ENCODE data around the gene TCF25.

Gene TCF25

DNA sequence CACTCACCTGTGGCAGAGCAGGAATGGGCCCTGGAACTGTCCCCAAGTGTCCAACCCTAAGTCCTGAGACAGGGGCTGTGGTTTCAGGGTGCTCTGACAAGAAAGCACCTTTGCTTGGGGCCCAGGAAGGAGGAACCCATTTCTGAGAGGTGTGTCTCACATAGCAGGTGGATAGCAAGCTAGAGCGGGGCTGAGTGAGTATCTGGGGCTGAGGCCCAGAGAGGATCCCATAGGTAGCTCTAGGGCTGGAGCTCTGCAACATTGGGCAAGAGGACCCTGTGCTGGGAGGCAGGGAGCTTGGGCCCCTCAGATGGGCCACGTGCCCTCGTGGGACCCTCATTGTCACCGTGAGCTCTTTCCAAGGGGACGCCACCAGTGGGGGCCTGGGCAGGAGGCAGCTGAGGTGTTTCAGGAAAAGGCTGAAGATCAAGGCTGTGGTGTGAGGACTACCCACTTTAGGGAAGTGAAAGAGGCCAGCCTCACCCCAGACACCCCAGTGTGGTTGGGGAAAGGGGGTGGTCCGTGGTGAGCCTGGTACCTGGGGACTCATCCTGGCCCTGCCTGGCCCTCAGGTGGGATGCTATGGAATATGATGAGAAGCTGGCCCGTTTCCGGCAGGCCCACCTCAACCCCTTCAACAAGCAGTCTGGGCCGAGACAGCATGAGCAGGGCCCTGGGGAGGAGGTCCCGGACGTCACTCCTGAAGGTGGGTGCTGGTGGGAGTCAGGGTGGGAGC lies 80.4 kb downstream of the TCF25 start:
- no peak for DNase-seq (ENCODE audit: low read depth)
- TF ChIP-seq, protein P1, sequence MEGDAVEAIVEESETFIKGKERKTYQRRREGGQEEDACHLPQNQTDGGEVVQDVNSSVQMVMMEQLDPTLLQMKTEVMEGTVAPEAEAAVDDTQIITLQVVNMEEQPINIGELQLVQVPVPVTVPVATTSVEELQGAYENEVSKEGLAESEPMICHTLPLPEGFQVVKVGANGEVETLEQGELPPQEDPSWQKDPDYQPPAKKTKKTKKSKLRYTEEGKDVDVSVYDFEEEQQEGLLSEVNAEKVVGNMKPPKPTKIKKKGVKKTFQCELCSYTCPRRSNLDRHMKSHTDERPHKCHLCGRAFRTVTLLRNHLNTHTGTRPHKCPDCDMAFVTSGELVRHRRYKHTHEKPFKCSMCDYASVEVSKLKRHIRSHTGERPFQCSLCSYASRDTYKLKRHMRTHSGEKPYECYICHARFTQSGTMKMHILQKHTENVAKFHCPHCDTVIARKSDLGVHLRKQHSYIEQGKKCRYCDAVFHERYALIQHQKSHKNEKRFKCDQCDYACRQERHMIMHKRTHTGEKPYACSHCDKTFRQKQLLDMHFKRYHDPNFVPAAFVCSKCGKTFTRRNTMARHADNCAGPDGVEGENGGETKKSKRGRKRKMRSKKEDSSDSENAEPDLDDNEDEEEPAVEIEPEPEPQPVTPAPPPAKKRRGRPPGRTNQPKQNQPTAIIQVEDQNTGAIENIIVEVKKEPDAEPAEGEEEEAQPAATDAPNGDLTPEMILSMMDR (conservative IDR thresholded peaks at IDR 0.05; ENCODE audit: low read depth, low read length), result no peak
- H3K4me3 ChIP-seq (ENCODE audit: low read depth, low read length), result no peak overlapping the region

DNA sequence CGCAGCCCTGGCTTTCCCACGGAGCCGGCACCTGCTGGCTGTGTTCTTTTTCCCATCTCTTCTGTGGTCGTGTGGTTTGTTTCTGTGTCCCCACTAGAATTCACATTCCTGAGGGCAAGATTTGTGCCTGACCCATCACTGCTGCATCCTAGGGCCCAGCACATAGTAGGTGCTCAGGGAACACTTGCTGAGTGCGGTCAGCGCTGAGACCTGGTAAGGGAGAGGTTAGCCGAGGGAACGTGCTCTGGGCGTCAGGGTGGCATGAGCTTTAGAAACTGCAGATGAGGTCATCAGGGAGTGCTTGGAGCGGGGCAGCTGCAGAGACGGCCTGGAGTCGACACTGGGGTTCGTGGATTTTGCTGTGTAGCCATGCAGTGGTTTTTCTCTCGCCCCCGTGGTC lies 81.1 kb downstream of the TCF25 start:
- DNase-seq (ENCODE audit: low read depth), result no peak
- no peak overlapping the region for H3K4me3 ChIP-seq (ENCODE audit: low read depth, low read length)
- TF ChIP-seq, protein P1 (conservative IDR thresholded peaks at IDR 0.05; ENCODE audit: low read depth, low read length), result no peak

DNA sequence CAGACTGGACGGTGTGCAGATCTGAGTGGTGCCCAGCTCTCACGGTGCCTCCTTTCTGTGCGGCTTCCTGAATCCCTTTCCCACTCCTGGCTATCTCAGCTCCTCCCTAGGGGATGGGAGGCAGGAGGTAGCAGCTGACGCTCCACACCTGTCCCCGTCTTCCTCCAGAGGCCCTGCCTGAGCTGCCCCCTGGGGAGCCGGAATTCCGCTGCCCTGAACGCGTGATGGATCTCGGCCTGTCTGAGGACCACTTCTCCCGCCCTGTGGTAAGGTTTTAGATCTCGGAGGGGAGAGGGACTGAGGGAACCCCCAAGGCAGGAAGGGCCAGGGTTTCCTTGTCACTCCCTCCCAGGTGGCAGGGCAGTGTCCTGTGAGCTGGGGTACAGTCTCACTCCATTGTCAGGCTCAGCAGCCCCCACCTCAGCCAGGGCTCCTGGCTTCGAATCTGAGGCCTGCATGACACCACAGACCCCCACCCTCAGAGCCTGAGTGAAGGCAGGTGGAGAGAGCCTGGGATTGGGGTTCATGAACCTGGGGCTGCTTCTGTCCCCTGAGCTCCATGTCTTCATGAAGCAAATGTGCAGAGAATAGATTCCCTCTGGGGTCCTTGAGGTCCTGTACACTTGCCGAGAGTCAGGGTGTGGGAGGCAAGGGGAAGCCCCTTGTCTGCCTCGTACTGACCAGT lies 81.8 kb downstream of the TCF25 start:
- no peak for DNase-seq (ENCODE audit: low read depth)
- TF ChIP-seq, protein P1 (conservative IDR thresholded peaks at IDR 0.05; ENCODE audit: low read depth, low read length), result no peak
- H3K4me3 ChIP-seq (ENCODE audit: low read depth, low read length), result no peak overlapping the region

DNA sequence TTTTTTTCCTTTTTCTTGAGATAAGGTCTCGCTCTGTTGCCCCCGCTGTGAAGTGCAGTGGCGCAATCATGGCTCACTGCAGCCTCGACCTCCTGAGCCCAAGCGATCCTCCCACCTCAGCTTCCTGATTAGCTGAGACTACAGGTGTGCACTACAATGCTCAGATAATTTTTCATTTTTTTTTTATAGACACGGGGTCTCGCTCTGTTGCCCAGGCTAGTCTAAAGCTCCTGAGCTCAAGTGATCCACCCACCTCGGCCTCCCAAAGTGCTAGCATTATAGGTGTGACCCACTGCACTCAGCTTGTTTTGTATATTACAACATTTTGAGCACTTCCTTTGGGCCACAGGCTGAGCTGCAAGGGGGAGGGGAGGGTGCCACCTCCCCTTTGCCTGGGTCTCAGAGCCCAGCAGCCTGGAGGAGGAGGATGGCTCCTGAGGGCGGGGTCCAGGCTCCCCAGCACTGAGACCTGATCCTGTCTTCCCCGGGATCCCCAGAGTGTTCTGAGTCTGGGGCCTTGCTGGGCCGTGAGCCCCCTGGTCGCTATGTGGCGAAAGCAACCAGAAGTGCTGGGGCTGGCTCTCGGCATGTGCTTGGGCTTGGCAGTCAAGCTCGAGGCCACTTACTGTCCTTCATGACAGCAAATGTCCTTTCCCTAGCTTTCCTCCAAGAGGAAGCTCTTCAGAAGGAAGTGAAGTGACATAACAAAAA lies 83.3 kb downstream of the TCF25 start:
- TF ChIP-seq, protein P1 (conservative IDR thresholded peaks at IDR 0.05; ENCODE audit: low read depth, low read length), result no peak
- H3K4me3 ChIP-seq (ENCODE audit: low read depth, low read length), result no peak overlapping the region
- DNase-seq (ENCODE audit: low read depth), result no peak

DNA sequence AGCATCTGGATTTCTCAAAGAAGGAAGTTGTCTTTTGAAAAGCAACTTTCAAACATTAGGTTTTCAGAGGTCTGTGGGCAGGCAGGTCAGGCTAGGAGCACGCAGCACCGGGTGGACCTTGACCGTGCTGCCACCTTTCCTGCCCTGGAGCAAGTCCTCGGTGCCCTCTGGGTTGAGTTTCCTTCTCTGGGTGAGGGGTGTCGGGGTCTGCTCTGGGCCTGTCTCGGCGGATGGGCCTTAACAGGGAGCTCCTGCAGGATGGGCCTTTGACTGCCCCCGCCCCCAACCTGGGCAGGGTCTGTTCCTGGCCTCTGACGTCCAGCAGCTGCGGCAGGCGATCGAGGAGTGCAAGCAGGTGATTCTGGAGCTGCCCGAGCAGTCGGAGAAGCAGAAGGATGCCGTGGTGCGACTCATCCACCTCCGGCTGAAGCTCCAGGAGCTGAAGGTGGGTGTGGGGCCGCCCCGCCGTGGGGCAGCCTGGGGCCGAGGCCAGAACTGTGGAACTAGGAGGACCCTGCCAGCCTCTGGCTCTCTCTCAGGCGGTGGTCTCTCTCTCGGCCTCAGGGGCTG lies 83.9 kb downstream of the TCF25 start:
- no peak overlapping the region for H3K4me3 ChIP-seq (ENCODE audit: low read depth, low read length)
- DNase-seq (ENCODE audit: low read depth), result no peak
- TF ChIP-seq, protein P1 (conservative IDR thresholded peaks at IDR 0.05; ENCODE audit: low read depth, low read length), result no peak

DNA sequence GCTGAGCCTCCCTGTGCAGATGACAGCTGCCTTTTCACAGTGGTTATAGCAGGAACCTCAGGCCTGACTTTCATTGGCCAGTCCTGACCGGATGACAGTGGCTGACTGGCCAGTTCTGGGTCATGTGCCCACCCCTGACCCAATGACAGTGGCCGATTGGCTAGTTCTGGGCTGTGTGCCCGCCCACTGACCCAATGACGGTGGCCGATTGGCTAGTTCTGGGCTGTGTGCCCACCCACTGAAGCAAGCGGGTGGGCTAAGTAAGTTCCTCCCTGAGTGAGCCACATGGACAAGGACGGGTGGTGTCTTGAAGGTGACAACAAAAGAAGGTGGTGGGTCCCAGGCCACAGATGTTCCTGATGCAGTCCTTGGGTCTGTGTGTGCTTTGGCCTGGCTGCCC lies 84.7 kb downstream of the TCF25 start:
- peak; percentile 37 for DNase-seq (ENCODE audit: low read depth)
- H3K4me3 ChIP-seq (ENCODE audit: low read depth, low read length), result no peak overlapping the region
- TF ChIP-seq, protein P1 (conservative IDR thresholded peaks at IDR 0.05; ENCODE audit: low read depth, low read length), result no peak
